ENCODE measurements around the gene TAS2R60. TPM values are rescaled to one million over a fixed set of nuclear protein-coding genes. Genes with fewer than 3 reads are reported as not detected.

Gene TAS2R60
- total and polyA plus RNA-seq, 2 of the 4 experiments (the other 2 are of a cell fraction), result not detected

DNA sequence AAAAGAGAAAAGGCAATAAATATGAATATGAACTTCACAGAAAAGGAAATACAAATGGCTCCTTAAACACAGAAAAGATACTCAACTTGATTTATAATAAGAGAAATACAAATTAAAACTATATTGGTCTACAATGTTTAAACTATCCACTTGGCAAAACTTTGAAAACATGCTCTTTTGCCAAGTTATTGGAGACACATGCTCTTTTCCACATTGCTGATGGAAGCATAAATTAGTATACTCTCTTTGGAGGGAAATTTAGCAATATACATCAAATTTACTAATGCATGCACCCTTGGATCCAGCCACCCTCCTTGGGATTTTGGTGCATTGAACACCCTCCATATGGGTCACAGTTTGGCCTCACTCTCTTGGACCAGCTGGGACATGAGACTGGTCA is 7.9 kb downstream of the TAS2R60 start:
- H3K4me1 ChIP-seq (ENCODE audit: control insufficient read depth, insufficient read depth, low read length), result peaks cover 3% of the 10 kb centered on the region; the same call in 1 of the 2 replicates
- H3K9me1 ChIP-seq (ENCODE audit: insufficient read depth, low read length), result 0 out of 2 replicates have a peak, but pooled peaks cover 2% of the 10 kb centered on the region
- H3K4me3 ChIP-seq (ENCODE audit: insufficient read depth, low read depth, low read length), result no peak overlapping the region
- dilution Hi-C loops (cut with HindIII; ENCODE audit: low sequenced_read_pairs, unreplicated experiment) (no loop called here), in situ Hi-C loops (cut with MboI; ENCODE audit: low sequenced_read_pairs) (no loop called here), intact Hi-C loops (cut with micrococcal nuclease) (no loop called here)
- no peak overlapping the region for H2BK120ac ChIP-seq (ENCODE audit: low read depth, low read length)
- no peak overlapping the region for H2AK5ac ChIP-seq (ENCODE audit: low read depth, low read length)
- no peak for TF ChIP-seq MAZ (IDR thresholded peaks at IDR 0.05; ENCODE audit: borderline replicate concordance, low read depth, low read length)
- TF ChIP-seq MAFK (IDR thresholded peaks at IDR 0.05; ENCODE audit: low read depth, low read length), result peak; percentile 41
- H3K4me2 ChIP-seq (ENCODE audit: low read depth, low read length), result no peak overlapping the region
- ChIA-PET POLR2A (ENCODE audit: unreplicated experiment) (no interaction called here), CTCF (no interaction called here)
- H4K91ac ChIP-seq (ENCODE audit: insufficient read depth, low read depth, low read length), result no peak overlapping the region
- no peak overlapping the region for H4K8ac ChIP-seq (ENCODE audit: low read depth in 2 of 2, low read length in 2 of 2)
- no peak overlapping the region for H3K27ac ChIP-seq (ENCODE audit: insufficient read depth, low read length)
- no peak overlapping the region for H2AFZ ChIP-seq (replicated peaks; ENCODE audit: low read length, poor library complexity)
- no peak overlapping the region for H3K4ac ChIP-seq (ENCODE audit: low read depth, low read length)
- no peak overlapping the region for H3K23ac ChIP-seq (ENCODE audit: low read depth, low read length)
- H3K9ac ChIP-seq (ENCODE audit: low read depth, low read length), result no peak overlapping the region
- H2BK20ac ChIP-seq (ENCODE audit: low read depth, low read length), result no peak overlapping the region
- no peak overlapping the region for H2BK5ac ChIP-seq (ENCODE audit: low read depth, low read length, poor library complexity, severe bottlenecking)
- no peaks in the 10 kb centered on the region for H3K9me3 ChIP-seq (ENCODE audit: control insufficient read depth, insufficient read depth, low read length)
- no peak overlapping the region for H3K56ac ChIP-seq (ENCODE audit: extremely low read depth, insufficient read depth, low read length)
- H4K20me1 ChIP-seq (ENCODE audit: insufficient read depth, low read length), result no peaks in the 10 kb centered on the region
- DNase-seq, result no peak
- H4K5ac ChIP-seq (ENCODE audit: low read depth, low read length), result no peak overlapping the region
- no peaks in the 10 kb centered on the region for H3K79me1 ChIP-seq (ENCODE audit: low read depth in 1 of 2, low read length in 2 of 2)
- H3K18ac ChIP-seq (ENCODE audit: low read depth, low read length), result no peak overlapping the region
- no peak overlapping the region for H2AK9ac ChIP-seq (replicated peaks; ENCODE audit: low read depth, low read length, poor library complexity)
- no TSS peak for BruUV-seq (replicated peaks)
- H3K36me3 ChIP-seq (ENCODE audit: control insufficient read depth, insufficient read depth, low read length), result no peaks in the 10 kb centered on the region
- H3K27me3 ChIP-seq (ENCODE audit: control insufficient read depth, insufficient read depth, low read length), result peaks cover 2% of the 10 kb centered on the region; the same call in 1 of the 2 replicates
- ATAC-seq (ENCODE audit: low read depth), result no peak
- H3K14ac ChIP-seq (replicated peaks; ENCODE audit: low read depth, low read length), result no peak overlapping the region
- no peak overlapping the region for H2BK15ac ChIP-seq (ENCODE audit: low read depth, low read length)

Data from IMR-90 (cell line).